HG03432 (cell line): ENCODE data around the gene PATL1.

Source experiments
- ATAC-seq: cut with Tn5 transposase; IDR thresholded peaks from one replicate; pipeline ENCODE4 v1.9.1; 2021; ENCODE audit warnings: mild to moderate bottlenecking, moderate library complexity; ENCODE audit not compliant: unreplicated experiment

PATL1 gene

GRCh38 chr11:59616396-59616982 lies 52.3 kb downstream of the PATL1 start:
- no peak for ATAC-seq

- ATAC-seq: peak; percentile 90
These were observed 53.0 kb downstream of the PATL1 start, which contains the start of gene OSBP for GRCh38 chr11:59615637-59616395. Gene OSBP, minus strand, starts transcription at chr11:59615774. Its CDS starts 110 bp downstream, at chr11:59615664.

GRCh38 chr11:59615120-59615636 lies 53.7 kb downstream of the PATL1 start:
- ATAC-seq: peak; percentile 15

GRCh38 chr11:59614277-59615119 lies 54.3 kb downstream of the PATL1 start:
- ATAC-seq: no peak

- no peak for ATAC-seq
These were observed 57.0 kb downstream of the PATL1 start for GRCh38 chr11:59611570-59612565.

- ATAC-seq: no peak
These were observed 58.5 kb downstream of the PATL1 start for GRCh38 chr11:59610289-59610688.

GRCh38 chr11:59607703-59608454 lies 61.0 kb downstream of the PATL1 start:
- ATAC-seq: no peak

GRCh38 chr11:59602432-59602831 lies 66.4 kb downstream of the PATL1 start:
- no peak for ATAC-seq

- no peak for ATAC-seq
These were observed 67.0 kb downstream of the PATL1 start for GRCh38 chr11:59601788-59602187.

- ATAC-seq: no peak
These were observed 68.2 kb downstream of the PATL1 start for GRCh38 chr11:59600636-59601035.

GRCh38 chr11:59600234-59600633 lies 68.6 kb downstream of the PATL1 start:
- no peak for ATAC-seq

GRCh38 chr11:59598961-59599360 lies 69.9 kb downstream of the PATL1 start:
- no peak for ATAC-seq
